ENCODE measurements around the gene SLC25A12.

DNA sequence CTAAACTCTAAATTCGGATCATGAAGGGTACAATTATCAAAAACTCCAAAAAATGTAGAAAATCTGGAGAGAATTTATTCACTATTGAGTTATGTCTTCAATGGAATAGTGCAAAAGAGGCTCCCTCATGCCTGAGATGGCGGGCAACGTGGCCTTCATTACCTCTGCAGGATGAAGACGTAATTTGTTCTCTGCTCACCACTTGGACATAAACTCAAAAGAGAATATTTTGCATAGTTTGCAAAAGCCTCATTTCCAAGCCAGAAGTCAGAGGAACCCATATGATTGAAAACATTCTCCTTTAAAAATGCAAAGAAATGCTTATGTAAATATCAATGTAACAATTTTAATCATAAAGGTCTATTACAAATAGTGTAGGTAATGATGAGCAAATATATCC, 58.7 kb downstream of the SLC25A12 start:
- TF ChIP-seq POLR2AphosphoS5 (IDR thresholded peaks at IDR 0.05; ENCODE audit: low read length), result no peak
- TF ChIP-seq, protein P1, sequence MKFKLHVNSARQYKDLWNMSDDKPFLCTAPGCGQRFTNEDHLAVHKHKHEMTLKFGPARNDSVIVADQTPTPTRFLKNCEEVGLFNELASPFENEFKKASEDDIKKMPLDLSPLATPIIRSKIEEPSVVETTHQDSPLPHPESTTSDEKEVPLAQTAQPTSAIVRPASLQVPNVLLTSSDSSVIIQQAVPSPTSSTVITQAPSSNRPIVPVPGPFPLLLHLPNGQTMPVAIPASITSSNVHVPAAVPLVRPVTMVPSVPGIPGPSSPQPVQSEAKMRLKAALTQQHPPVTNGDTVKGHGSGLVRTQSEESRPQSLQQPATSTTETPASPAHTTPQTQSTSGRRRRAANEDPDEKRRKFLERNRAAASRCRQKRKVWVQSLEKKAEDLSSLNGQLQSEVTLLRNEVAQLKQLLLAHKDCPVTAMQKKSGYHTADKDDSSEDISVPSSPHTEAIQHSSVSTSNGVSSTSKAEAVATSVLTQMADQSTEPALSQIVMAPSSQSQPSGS (IDR thresholded peaks at IDR 0.05; ENCODE audit: low read length), result no peak
- TF ChIP-seq, protein P2, sequence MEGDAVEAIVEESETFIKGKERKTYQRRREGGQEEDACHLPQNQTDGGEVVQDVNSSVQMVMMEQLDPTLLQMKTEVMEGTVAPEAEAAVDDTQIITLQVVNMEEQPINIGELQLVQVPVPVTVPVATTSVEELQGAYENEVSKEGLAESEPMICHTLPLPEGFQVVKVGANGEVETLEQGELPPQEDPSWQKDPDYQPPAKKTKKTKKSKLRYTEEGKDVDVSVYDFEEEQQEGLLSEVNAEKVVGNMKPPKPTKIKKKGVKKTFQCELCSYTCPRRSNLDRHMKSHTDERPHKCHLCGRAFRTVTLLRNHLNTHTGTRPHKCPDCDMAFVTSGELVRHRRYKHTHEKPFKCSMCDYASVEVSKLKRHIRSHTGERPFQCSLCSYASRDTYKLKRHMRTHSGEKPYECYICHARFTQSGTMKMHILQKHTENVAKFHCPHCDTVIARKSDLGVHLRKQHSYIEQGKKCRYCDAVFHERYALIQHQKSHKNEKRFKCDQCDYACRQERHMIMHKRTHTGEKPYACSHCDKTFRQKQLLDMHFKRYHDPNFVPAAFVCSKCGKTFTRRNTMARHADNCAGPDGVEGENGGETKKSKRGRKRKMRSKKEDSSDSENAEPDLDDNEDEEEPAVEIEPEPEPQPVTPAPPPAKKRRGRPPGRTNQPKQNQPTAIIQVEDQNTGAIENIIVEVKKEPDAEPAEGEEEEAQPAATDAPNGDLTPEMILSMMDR (IDR thresholded peaks at IDR 0.05 in 2 of 3, conservative IDR thresholded peaks at IDR 0.05 in 1 of 3; ENCODE audit: control insufficient read depth in 2 of 3, extremely low read depth in 1 of 3, insufficient read depth in 1 of 3, low read depth in 3 of 3, low read length in 3 of 3), result no peak
- TF ChIP-seq ZNF274 (IDR thresholded peaks at IDR 0.05; ENCODE audit: insufficient read depth, insufficient read length), result no peak
- TF ChIP-seq CBFB (IDR thresholded peaks at IDR 0.05; ENCODE audit: low read depth), result no peak
- TF ChIP-seq, protein P3, sequence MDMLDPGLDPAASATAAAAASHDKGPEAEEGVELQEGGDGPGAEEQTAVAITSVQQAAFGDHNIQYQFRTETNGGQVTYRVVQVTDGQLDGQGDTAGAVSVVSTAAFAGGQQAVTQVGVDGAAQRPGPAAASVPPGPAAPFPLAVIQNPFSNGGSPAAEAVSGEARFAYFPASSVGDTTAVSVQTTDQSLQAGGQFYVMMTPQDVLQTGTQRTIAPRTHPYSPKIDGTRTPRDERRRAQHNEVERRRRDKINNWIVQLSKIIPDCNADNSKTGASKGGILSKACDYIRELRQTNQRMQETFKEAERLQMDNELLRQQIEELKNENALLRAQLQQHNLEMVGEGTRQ (IDR thresholded peaks at IDR 0.05; ENCODE audit: borderline replicate concordance, low read depth, low read length), result no peak
- TF ChIP-seq MXI1 (IDR thresholded peaks at IDR 0.05; ENCODE audit: low read depth, low read length), result no peak
- no peak for TF ChIP-seq EZH2 (IDR thresholded peaks at IDR 0.05; ENCODE audit: borderline replicate concordance, control insufficient read depth, low read depth, low read length)
- no peak for TF ChIP-seq IKZF1 (conservative IDR thresholded peaks at IDR 0.05)
- TF ChIP-seq SPI1 (IDR thresholded peaks at IDR 0.05; ENCODE audit: borderline replicate concordance, insufficient read depth, low read depth, low read length), result no peak
- no peak for TF ChIP-seq EP300 (IDR thresholded peaks at IDR 0.05; ENCODE audit: borderline replicate concordance in 1 of 2, control insufficient read depth in 1 of 2, low read depth in 2 of 2, low read length in 2 of 2)
- no peak for TF ChIP-seq FOS (IDR thresholded peaks at IDR 0.05; ENCODE audit: borderline replicate concordance, extremely low read depth, insufficient read length)
